Pancreas (tissue), 10 donors: Measurements from ENCODE around the gene NEK9. TPM values are rescaled to one million over a fixed set of nuclear protein-coding genes. Genes with fewer than 3 reads are reported as not detected.

ENCODE experiments used
- ATAC-seq, 4 donors: fragments of 200-7000 bp; cut with Tn5 transposase; one replicate each; pipeline versions ENCODE4 v1.8.0 to v1.9.1; 2020; ENCODE audit warnings: mild to moderate bottlenecking in 4 of 4, moderate library complexity in 4 of 4
- DNase-seq, 6 donors: peaks; one replicate each; pipeline ENCODE4 v3.0.0-alpha.2; 2020
- FAIRE-seq: peaks from 2 replicates; lab custom pipeline; 2012; peaks lifted over from hg19 to GRCh38; lab: Jason Lieb, UNC
- H3K27ac ChIP-seq, 4 donors: fragments of 200-600 bp; sonication (generic); 1 replicate in 3 of 4; 2 replicates in 1 of 4; pipeline versions ENCODE4 v1.5.0 to v1.8.0; 2020
- H3K27me3 ChIP-seq, 4 donors: fragments of 200-600 bp; one replicate each; pipeline ENCODE4 v1.8.0; 2021
- H3K36me3 ChIP-seq, 3 donors: fragments of 200-600 bp; sonication (generic) in 1 of 3; one replicate each; pipeline versions ENCODE4 v1.5.0 to v1.8.0; 2020 to 2021
- H3K4me1 ChIP-seq, 3 donors: fragments of 200-600 bp; one replicate each; pipeline ENCODE4 v1.8.0; 2021
- H3K4me3 ChIP-seq, 4 donors: fragments of 200-600 bp; sonication (generic) in 2 of 4; one replicate each; pipeline versions ENCODE4 v1.5.0 to v1.8.0; 2020 to 2021
- H3K9me3 ChIP-seq, 4 donors: fragments of 200-600 bp; one replicate each; pipeline ENCODE4 v1.8.0; 2021
- CTCF ChIP-seq, 4 donors: fragments of 200-600 bp; sonication (generic) in 3 of 4; IDR thresholded peaks; one replicate each; pipeline versions ENCODE4 v1.5.0 to v1.8.0; 2021; ENCODE audit warnings: antibody characterized with exemption in 4 of 4
- WGBS, 2 donors: extraction: QIAGEN DNeasy Blood & Tissue Kit; methylation state at CpG; one replicate each; pipeline ENCODE4 v1.1.7; 2013; 5-methylcytosine and 5-hydroxymethylcytosine counted together
- intact Hi-C, 3 donors: fragments of 100-400 bp; cut with DNase I; formaldehyde crosslinking; loops; one replicate each; pipeline versions ENCODE4 v1.11.1 to v1.14.2; 2022
- polyA plus RNA-seq, 2 donors: library from polyadenylated mRNA; stranded (reverse); fragments of 200-250 nt; gene quantifications; one replicate each; pipeline ENCODE4 v1.2.3, GENCODE V29; 2013
- total RNA-seq, 6 donors: library from RNA; stranded (reverse); fragmentation: NEBNext Ultra II Directional in 4 of 6; extraction: Animal tissue kit (Norgen Biotek cat#: 25700) in 4 of 6; gene quantifications; one replicate each; pipeline versions ENCODE4 v1.2.1 to v1.2.4, GENCODE V29; 2021 to 2023
- donor health status: healthy with polysubstance abuse.
- donor health status: DM: no; HTN: no; CAD: no; lungs with moderate emphysema.
- donor health status: DM: no; HTN: no; CAD: no.
- donor health status: control.
- donor health status: control.
- donor health status: Bipolar disorder and iron deficiency.
- donor health status: DM: yes; HTN: yes; CAD: no.
- donor health status: DM: no; HTN: no; CAD: no.
- donor health status: DM: no; HTN: no; CAD: no.
- donor health status: DM: yes; HTN: yes; CAD: no.

Gene NEK9
- 10 to 100 TPM; 23.2 to 54.8 (median 27.2) TPM for total RNA-seq
- 10 to 100 TPM; 22.7 to 30.3 TPM for polyA plus RNA-seq

GRCh38 chr14:75126679-75127473 lies at the start of gene NEK9:
NEK9 (minus strand) TSS chr14:75127048; CDS start chr14:75126921, 127 bp downstream.
- H3K4me1 ChIP-seq, result peaks cover 7 to 29% (median 12%) of the 10 kb centered on the region in 3 donors
- intact Hi-C loops, result no loop called here

GRCh38 chr14:75176142-75176820 lies 49.4 kb upstream of the NEK9 start, which contains the start of gene TMED10:
TMED10 (minus strand) TSS chr14:75176612; CDS start chr14:75176579, 33 bp downstream.
- 0 to 1% methylated on average over 49 of the region's 49 CpGs for WGBS, 2 donors
- Histone ChIP-seq H3K36me3 (no peaks in the 10 kb centered on the region), H3K27ac (peak within 1 kb of the TSS; percentile 93 to 99 (median 98)), H3K27me3 (no peaks in the 10 kb centered on the region), H3K9me3 (no peaks in the 10 kb centered on the region), H3K4me1 (peaks cover 8 to 21% (median 15%) of the 10 kb centered on the region in 3 donors), H3K4me3 (peak within 1 kb of the TSS; percentile 73 to 96 (median 84))
- intact Hi-C loops, result no loop called here
- TF ChIP-seq CTCF (IDR thresholded peaks at IDR 0.05), result no peak
- ATAC-seq, result peak; percentile 88 to 95 (median 90)
- peak; percentile 87 to 96 (median 92) for DNase-seq
- FAIRE-seq, result no peak

More at GRCh38 chr14:75126679-75127473, at the start of gene NEK9:
- TF ChIP-seq CTCF (IDR thresholded peaks at IDR 0.05), result no peak
- no peaks in the 10 kb centered on the region for H3K36me3 ChIP-seq
- H3K9me3 ChIP-seq, result no peaks in the 10 kb centered on the region
- H3K27me3 ChIP-seq, result no peaks in the 10 kb centered on the region
- ATAC-seq (peak; percentile 95 to 97 (median 96)), DNase-seq (peak; percentile 86 to 94 (median 88)), FAIRE-seq (no peak)
- H3K4me3 ChIP-seq, result peak within 1 kb of the TSS; percentile 56 to 96 (median 76)
- peak within 1 kb of the TSS; percentile 64 to 94 (median 84) for H3K27ac ChIP-seq
- WGBS, 2 donors, result 0 to 1% methylated on average over 55 to 76 of the region's 76 CpGs

GRCh38 chr14:75175677-75176141 lies 48.9 kb upstream of the NEK9 start:
- DNase-seq, result no peak
- Histone ChIP-seq H3K36me3 (no peaks in the 10 kb centered on the region), H3K27me3 (no peaks in the 10 kb centered on the region), H3K27ac (peak overlapping the region; percentile 93 to 99 (median 98)), H3K9me3 (no peaks in the 10 kb centered on the region), H3K4me1 (peaks cover 8 to 23% (median 15%) of the 10 kb centered on the region in 3 donors), H3K4me3 (peak overlapping the region; percentile 73 to 96 (median 84))
- ATAC-seq, result peak; percentile 0 to 18 (median 8)
- 3% methylated on average over 10 of the region's 10 CpGs for WGBS, 2 donors
- TF ChIP-seq CTCF (IDR thresholded peaks at IDR 0.05), result no peak
- intact Hi-C loops, result no loop called here
- no peak for FAIRE-seq

- ATAC-seq, result no peak
- FAIRE-seq, result no peak
Observed at GRCh38 chr14:75174066-75174465, 47.2 kb upstream of the NEK9 start.

More at GRCh38 chr14:75174066-75174465, 47.2 kb upstream of the NEK9 start:
- H3K4me3 ChIP-seq, result peak overlapping the region in 2 of 4 donors; percentile 73 to 86
- H3K27ac ChIP-seq, result peak overlapping the region in 2 of 4 donors; percentile 7 to 33
- intact Hi-C loops, result no loop called here
- WGBS, 2 donors, result 27 to 30% methylated on average over 2 of the region's 2 CpGs
- H3K4me1 ChIP-seq, result peaks cover 11 to 34% (median 18%) of the 10 kb centered on the region in 3 donors
- no peaks in the 10 kb centered on the region for H3K9me3 ChIP-seq
- H3K27me3 ChIP-seq, result no peaks in the 10 kb centered on the region
- DNase-seq, result no peak
- H3K36me3 ChIP-seq, result no peaks in the 10 kb centered on the region
- no peak for TF ChIP-seq CTCF (IDR thresholded peaks at IDR 0.05)
